PC-3 (cell line): Measurements from ENCODE around the gene HAGHL. TPM values are rescaled to one million over a fixed set of nuclear protein-coding genes. Genes with fewer than 3 reads are reported as not detected.
"Not testable (repeated sequence)": the region's sequence is repeated elsewhere in the genome, so short reads cannot be mapped to it uniquely, and the experiment has no call there.

ENCODE experiments used
- ATAC-seq: fragments of 200-7000 bp; cut with Tn5 transposase; 2 replicates; pipeline ENCODE4 v1.9.1; 2020; ENCODE audit warnings: mild to moderate bottlenecking, moderate library complexity
- BruUV-seq: library from RNA; stranded (reverse); fragments of 400-500 nt; replicated peaks from 2 replicates; lab custom pipeline; 2021; lab: Mats Ljungman, UMichigan
- CTCF ChIA-PET: fragments of 300-600 bp; sonication (Branson Sonifier 250); formaldehyde crosslinking; loops from one replicate; lab custom pipeline; 2022; ENCODE audit warnings: antibody characterized with exemption; lab: Charles Lee
- POLR2A ChIA-PET: fragments of 300-600 bp; sonication (Branson Sonifier 250); formaldehyde crosslinking; loops from one replicate; lab custom pipeline; 2022; ENCODE audit warnings: antibody characterized with exemption; ENCODE audit not compliant: unreplicated experiment; lab: Charles Lee
- DNase-seq: peaks from one replicate; pipeline ENCODE4 v3.0.0-alpha.2; 2015
- H2AFZ ChIP-seq: fragments of 300-600 bp; sonication (generic); 2 replicates; pipeline ENCODE4 v1.6.0; 2016; ENCODE audit warnings: antibody characterized with exemption, low read length
- H3F3A ChIP-seq: fragments of 300-600 bp; sonication (generic); one replicate; pipeline ENCODE4 v1.6.0; 2017; ENCODE audit warnings: antibody characterized with exemption, low read length, control low read depth, mild to moderate bottlenecking; ENCODE audit not compliant: unreplicated experiment
- H3K27ac ChIP-seq: fragments of 300-600 bp; sonication (generic); 2 replicates; pipeline ENCODE4 v1.5.1; 2016; ENCODE audit warnings: mild to moderate bottlenecking, low read length
- H3K27me3 ChIP-seq: fragments of 300-600 bp; sonication (generic); 2 replicates; pipeline ENCODE4 v1.6.1; 2016; ENCODE audit warnings: low read length, mixed read lengths
- H3K36me3 ChIP-seq: fragments of 300-600 bp; sonication (generic); 2 replicates; pipeline ENCODE4 v1.6.1; 2016; ENCODE audit warnings: low read depth, mixed run types, low read length, mixed read lengths
- H3K4me1 ChIP-seq: fragments of 300-600 bp; sonication (generic); 2 replicates; pipeline ENCODE4 v1.5.1; 2016; ENCODE audit warnings: low read length; ENCODE audit not compliant: insufficient read depth
- H3K4me2 ChIP-seq: fragments of 300-600 bp; sonication (generic); 2 replicates; pipeline ENCODE4 v1.6.0; 2016; ENCODE audit warnings: low read length
- H3K4me3 ChIP-seq: fragments of 300-600 bp; sonication (generic); 2 replicates; pipeline ENCODE4 v1.5.1; 2016; ENCODE audit warnings: mild to moderate bottlenecking, low read length, mixed read lengths
- H3K79me2 ChIP-seq: fragments of 300-600 bp; sonication (generic); 2 replicates; pipeline ENCODE4 v1.6.1; 2017; ENCODE audit warnings: low read length, mixed read lengths
- H3K9ac ChIP-seq: fragments of 300-600 bp; sonication (generic); 2 replicates; pipeline ENCODE4 v1.6.0; 2016; ENCODE audit warnings: mild to moderate bottlenecking, low read length
- H3K9me2 ChIP-seq: fragments of 300-600 bp; sonication (generic); replicated peaks from 2 replicates; pipeline ENCODE4 v1.6.1; 2016; ENCODE audit warnings: mixed run types, low read length, mixed read lengths
- H3K9me3 ChIP-seq: fragments of 300-600 bp; sonication (generic); 2 replicates; pipeline ENCODE4 v1.6.1; 2016; ENCODE audit warnings: low read length, mixed read lengths
- H4K20me1 ChIP-seq: fragments of 300-600 bp; sonication (generic); 2 replicates; pipeline ENCODE4 v1.6.1; 2016; ENCODE audit warnings: low read length, mixed read lengths
- CTCF ChIP-seq: fragments of 300-600 bp; sonication (generic); conservative IDR thresholded peaks from 2 replicates; pipeline ENCODE4 v1.5.1; 2017; ENCODE audit warnings: antibody characterized with exemption, low read depth, mild to moderate bottlenecking, low read length
- EZH2 ChIP-seq: fragments of 300-600 bp; sonication (generic); IDR thresholded peaks from one replicate; pipeline ENCODE4 v1.6.1; 2017; ENCODE audit warnings: antibody characterized with exemption, mild to moderate bottlenecking, low read length; ENCODE audit not compliant: unreplicated experiment
- EZH2phosphoT487 ChIP-seq: fragments of 300-600 bp; sonication (generic); IDR thresholded peaks from 2 replicates; pipeline ENCODE4 v1.6.1; 2018; ENCODE audit warnings: mild to moderate bottlenecking, antibody characterized with exemption, low read length, borderline replicate concordance
- intact Hi-C: fragments of 100-400 bp; cut with micrococcal nuclease; formaldehyde crosslinking; loops from 2 replicates; pipeline ENCODE4 v1.9.0; 2023
- total RNA-seq: library from RNA; depleted of rRNA; stranded (reverse); fragments of >200 nt; gene quantifications from 2 replicates; pipeline ENCODE4 v1.2.3, GENCODE V29; 2014

HAGHL gene
- total RNA-seq, 1 experiment from 2014 or later, result 16.4 TPM

DNA sequence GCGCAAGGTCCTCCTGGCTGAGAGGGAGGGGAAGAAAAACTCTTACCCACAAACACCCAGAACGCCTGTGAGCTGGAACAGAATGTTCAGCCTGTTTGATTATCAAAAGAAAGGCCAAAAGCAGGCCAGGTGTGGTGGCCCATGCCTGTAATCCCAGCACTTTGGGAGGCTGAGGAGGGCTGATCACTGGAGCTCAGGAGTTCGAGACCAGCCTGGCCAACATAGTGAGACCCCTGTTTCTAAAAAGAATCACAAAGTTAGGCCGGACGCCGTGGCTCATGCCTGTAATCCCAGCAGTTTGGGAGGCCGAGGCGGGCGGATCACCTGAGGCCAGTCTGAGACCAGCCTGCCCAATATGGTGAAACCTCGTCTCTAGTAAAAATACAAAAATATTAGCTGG lies 49.4 kb downstream of the HAGHL start:
- not testable (repeated sequence) for H2AFZ ChIP-seq

DNA sequence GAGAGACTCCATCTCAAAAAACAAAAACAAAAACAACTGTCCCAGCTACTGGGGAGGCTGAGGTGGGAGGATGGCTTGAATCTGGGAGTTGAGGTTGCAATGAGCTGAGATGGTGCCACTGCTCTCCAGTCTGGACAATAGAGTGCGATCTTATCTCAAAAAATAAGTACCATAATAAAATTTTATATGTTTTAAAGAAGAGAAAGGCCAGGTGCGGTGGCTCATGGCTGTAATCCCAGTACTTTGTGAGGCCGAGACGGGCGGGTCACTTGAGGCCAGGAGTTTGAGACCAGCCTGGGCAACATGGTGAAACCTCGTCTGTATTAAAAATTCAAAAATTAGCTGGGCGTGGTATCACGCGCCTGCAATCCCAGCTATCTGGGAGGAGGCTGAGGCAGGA lies 49.9 kb downstream of the HAGHL start:
- intact Hi-C loops, result no loop called here
- CTCF ChIA-PET, result no interaction called here

More for the DNA sequence above, 49.4 kb downstream of the HAGHL start:
- H3K27me3 ChIP-seq, H3K9me3 ChIP-seq, H3K79me2 ChIP-seq, H3K4me2 ChIP-seq, H3F3A ChIP-seq, POLR2A ChIA-PET, H3K4me1 ChIP-seq, intact Hi-C loops, ATAC-seq, H3K9me2 ChIP-seq, H4K20me1 ChIP-seq, H3K9ac ChIP-seq, BruUV-seq, H3K36me3 ChIP-seq, CTCF ChIA-PET, H3K4me3 ChIP-seq, DNase-seq, H3K27ac ChIP-seq: not testable (repeated sequence)

GRCh38 chr16:777826-778225 lies 50.9 kb downstream of the HAGHL start:
- H3K9ac ChIP-seq, result no peak overlapping the region

More for the DNA sequence above, 49.9 kb downstream of the HAGHL start:
- H3K27ac ChIP-seq, result no peak overlapping the region
- no peaks in the 10 kb centered on the region for H3K9me3 ChIP-seq
- no peaks in the 10 kb centered on the region for H3K9me2 ChIP-seq
- no peaks in the 10 kb centered on the region for H3K27me3 ChIP-seq
- ATAC-seq, result no peak
- DNase-seq, result no peak
- no peaks in the 10 kb centered on the region for H3K36me3 ChIP-seq
- no peaks in the 10 kb centered on the region for H3F3A ChIP-seq
- POLR2A ChIA-PET, result no interaction called here
- H4K20me1 ChIP-seq, result no peaks in the 10 kb centered on the region
- H3K4me1 ChIP-seq, result no peaks in the 10 kb centered on the region
- H3K4me2 ChIP-seq, result no peak overlapping the region
- no peak overlapping the region for H3K4me3 ChIP-seq
- no peak overlapping the region for H2AFZ ChIP-seq
- H3K9ac ChIP-seq, result no peak overlapping the region
- no peaks in the 10 kb centered on the region for H3K79me2 ChIP-seq
- BruUV-seq, result no TSS peak
- TF ChIP-seq CTCF, result no peak
- no peak for TF ChIP-seq EZH2phosphoT487
- TF ChIP-seq EZH2, result no peak

More at GRCh38 chr16:777826-778225, 50.9 kb downstream of the HAGHL start:
- H3K9me2 ChIP-seq, result no peaks in the 10 kb centered on the region
- ATAC-seq (peak; percentile 48; the same call in 1 of the 2 replicates), DNase-seq (peak; percentile 27)
- no peaks in the 10 kb centered on the region for H3F3A ChIP-seq
- no peak for TF ChIP-seq EZH2
- TF ChIP-seq CTCF, result no peak
- TF ChIP-seq EZH2phosphoT487, result no peak
- H3K4me1 ChIP-seq, result peaks cover under 1% of the 10 kb centered on the region
- intact Hi-C loops, result no loop called here
- no peaks in the 10 kb centered on the region for H3K36me3 ChIP-seq
- no peaks in the 10 kb centered on the region for H4K20me1 ChIP-seq
- BruUV-seq, result no TSS peak
- no peaks in the 10 kb centered on the region for H3K27me3 ChIP-seq
- peak overlapping the region; percentile 50; the same call in 1 of the 2 replicates for H2AFZ ChIP-seq
- POLR2A ChIA-PET, result no interaction called here
- H3K27ac ChIP-seq, result no peak overlapping the region
- no peaks in the 10 kb centered on the region for H3K9me3 ChIP-seq
- CTCF ChIA-PET, result interaction anchor here (0.6 kb wide), 1 partner anchor 587 kb away, joined by 10 read pairs; no protein-coding TSS in a partner anchor
- no peak overlapping the region for H3K4me3 ChIP-seq
- H3K4me2 ChIP-seq, result peak overlapping the region; percentile 13; the same call in 1 of the 2 replicates
- H3K79me2 ChIP-seq, result no peaks in the 10 kb centered on the region
